ENCODE measurements around the gene MS4A18.

MS4A18 gene

DNA sequence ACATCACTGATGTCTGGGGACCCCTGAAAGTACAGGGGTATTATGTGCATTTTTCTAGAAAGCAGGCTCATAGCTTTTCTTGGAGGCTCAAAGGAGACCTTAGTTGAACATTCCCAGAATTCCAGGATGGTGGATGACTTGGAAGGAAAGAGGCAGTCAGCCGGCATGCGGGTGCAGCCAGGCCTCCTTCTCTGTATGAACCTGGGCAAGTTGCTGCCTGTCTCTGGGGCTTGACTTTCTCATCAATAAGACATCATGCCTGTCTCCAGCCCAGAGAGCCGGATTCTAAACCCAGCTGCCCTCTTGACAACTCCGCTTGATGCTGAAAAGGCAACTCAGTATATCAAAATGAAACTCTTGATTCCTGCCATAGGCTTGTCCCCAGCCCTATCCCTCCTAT is 44.8 kb downstream of the MS4A18 start:
- DNase-seq, result no peak

- DNase-seq, result no peak
Observed at GRCh38 chr11:60769811-60770210, 45.3 kb downstream of the MS4A18 start.

GRCh38 chr11:60771146-60771545 is 46.6 kb downstream of the MS4A18 start:
- DNase-seq, result no peak

DNA sequence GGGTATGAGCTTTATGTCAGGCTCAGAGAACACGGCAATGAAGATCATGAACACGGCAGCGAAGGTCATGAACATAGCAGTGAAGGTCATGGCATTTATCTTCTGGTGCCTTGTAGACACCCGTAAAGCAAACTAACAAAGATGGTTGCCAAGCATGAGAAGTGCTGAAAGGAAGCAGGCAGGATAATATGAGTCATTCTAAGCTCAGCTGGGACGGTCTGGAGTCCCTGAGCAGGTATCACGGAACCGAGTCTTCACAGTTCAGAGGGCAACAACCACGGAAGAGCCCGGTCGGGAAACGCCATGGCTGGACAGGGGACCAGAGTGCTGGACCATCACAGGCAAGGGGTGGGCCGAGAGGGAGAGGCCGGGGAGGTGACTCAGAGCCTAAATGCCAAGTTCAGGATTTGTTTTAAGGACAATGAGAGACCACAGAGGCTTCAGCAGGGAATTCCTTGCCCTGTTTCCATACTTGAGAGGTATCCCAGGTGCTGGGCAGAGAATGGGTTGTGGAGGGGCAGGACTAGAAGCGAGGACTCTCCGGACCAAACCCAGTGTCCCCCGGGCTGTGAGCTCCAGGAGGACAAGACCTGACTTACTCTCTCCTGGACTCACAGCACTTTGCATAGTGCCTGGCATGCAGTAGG is 47.5 kb downstream of the MS4A18 start:
- DNase-seq, result no peak

GRCh38 chr11:60772666-60773065 is 48.1 kb downstream of the MS4A18 start:
- no peak for DNase-seq

- no peak for DNase-seq
Observed at GRCh38 chr11:60774726-60775125, 50.2 kb downstream of the MS4A18 start.

DNA sequence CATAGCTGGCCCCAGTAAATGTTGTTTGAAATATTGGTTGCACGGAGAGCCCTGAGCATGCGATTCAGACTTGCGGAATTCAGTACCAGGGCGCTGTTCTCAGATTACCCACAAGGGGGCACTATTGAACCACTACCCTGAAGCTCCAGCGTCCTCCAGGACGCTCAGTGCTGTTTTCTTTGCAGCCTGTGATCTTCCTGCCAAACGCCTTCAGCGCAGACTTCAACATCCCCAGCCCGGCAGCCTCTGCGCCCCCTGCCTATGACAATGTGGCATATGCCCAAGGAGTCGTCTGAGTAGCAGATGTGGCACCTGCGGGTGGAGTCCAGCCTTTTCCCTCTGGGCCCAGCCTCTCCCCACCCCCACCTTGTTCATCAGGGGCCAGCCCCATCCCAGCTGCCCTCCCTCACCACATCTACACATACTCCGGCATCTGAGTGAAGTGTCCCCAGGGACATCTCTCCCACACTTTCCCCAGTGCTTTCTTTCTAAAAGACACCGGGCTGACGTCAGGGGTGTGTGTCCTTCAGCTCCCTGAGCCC is 51.0 kb downstream of the MS4A18 start:
- peak; percentile 56 for DNase-seq

GRCh38 chr11:60776167-60776566 is 51.6 kb downstream of the MS4A18 start:
- DNase-seq, result no peak

DNA sequence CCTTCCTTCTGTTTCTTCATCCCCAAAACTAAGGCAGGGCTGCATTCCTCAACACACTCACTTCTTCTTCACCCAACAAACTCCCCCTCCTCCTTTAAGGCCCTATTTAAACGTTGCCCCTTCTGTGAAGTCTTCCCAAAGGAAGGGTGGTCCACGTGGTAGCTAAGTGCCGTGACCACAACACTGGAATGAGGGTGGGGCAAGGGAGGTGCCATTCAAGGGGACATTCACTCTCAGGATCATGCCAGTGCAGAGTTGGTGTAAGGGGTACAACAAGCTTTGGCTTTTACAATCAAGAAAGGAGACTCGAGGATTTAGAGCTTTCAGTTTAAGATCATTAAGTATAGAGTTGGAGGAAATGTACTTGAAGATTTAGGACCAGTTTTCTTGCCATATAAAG is 52.6 kb downstream of the MS4A18 start:
- DNase-seq, result no peak

- DNase-seq, result no peak
Observed at GRCh38 chr11:60777572-60777971, 53.1 kb downstream of the MS4A18 start.

GRCh38 chr11:60780065-60780464 is 55.5 kb downstream of the MS4A18 start:
- DNase-seq, result no peak

GRCh38 chr11:60780774-60781173 is 56.3 kb downstream of the MS4A18 start:
- DNase-seq, result no peak

- DNase-seq, result no peak
Observed at GRCh38 chr11:60781286-60781980, 56.9 kb downstream of the MS4A18 start.

DNA sequence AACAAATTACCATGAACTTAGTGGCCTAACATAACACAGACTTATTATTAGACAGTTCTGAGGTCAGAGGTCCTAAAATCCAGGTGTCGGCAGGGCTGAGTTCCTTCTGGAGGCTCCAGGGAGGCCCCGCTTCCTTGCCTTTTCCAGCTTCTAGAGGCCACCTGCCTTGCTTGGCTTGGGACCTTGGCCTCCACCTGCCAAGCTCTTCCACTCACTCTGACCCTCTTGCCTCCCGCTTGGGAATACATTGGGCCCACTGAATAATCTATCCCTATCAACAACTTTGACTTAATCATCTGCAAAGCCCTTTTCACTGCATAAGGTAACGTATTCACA is 57.4 kb downstream of the MS4A18 start:
- DNase-seq, result no peak

DNA sequence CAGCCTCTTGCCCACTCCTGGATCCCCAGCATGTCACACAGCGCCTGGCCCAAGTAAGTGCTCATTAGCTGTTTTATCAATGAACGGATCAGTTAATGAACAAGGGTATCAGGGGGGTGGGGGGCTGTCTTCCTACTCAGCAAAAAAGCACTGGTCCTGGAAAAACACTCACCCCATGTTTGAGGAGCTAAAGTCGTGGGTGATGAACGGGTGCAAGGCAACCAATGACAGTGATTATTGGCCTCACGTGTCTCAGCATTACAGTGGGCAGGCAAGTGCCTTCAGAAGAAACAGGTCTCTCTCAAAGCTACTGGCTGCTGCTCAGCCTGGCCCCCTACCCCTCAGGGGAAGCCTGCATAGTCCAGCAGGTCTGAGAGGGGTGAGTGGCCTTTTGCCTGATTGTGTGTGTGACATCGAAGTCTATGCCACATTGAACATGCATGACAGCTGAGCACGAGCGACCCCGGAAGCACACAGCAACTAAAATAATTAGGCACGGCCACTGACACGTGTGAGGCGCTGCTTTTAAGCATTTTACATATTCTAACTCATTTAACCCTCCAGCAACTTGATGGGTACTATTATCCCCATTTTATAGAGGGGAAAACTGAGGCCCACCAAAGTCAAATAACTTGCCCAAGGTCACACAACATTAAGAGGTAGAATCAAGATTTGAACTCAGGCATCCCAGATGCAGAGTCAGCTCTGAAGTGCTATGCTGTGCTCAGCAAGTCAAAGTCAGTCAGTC is 58.0 kb downstream of the MS4A18 start:
- no peak for DNase-seq

- DNase-seq, result no peak
Observed at GRCh38 chr11:60783141-60783484, 58.6 kb downstream of the MS4A18 start.

GRCh38 chr11:60783911-60784310 is 59.4 kb downstream of the MS4A18 start:
- DNase-seq, result no peak

DNA sequence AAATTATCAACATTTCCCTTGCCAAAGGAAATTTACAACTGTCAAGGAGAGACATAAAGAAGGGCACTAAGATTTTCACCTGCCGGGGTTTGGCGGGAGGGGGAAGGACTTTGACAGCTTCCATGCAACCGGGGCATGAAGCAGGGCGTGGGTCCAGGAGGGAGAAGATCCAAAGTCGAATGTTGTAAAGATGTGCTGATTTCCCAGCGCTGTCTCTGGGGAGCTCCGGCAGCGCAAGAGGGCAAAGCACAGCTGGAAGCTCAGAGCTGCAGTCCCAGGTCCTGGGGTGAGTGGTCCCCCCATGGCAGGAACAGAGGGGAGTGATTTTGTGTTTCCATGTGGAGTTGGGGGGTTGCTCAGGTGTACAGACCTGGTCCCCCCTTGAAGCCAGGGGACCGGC is 60.6 kb downstream of the MS4A18 start, which contains the start of gene MS4A10:
Gene MS4A10 (plus strand): TSS at position 198 of the 400 bp plus-strand sequence. CDS start 5,003 bp downstream, outside the sequence.
- no peak for DNase-seq

DNA sequence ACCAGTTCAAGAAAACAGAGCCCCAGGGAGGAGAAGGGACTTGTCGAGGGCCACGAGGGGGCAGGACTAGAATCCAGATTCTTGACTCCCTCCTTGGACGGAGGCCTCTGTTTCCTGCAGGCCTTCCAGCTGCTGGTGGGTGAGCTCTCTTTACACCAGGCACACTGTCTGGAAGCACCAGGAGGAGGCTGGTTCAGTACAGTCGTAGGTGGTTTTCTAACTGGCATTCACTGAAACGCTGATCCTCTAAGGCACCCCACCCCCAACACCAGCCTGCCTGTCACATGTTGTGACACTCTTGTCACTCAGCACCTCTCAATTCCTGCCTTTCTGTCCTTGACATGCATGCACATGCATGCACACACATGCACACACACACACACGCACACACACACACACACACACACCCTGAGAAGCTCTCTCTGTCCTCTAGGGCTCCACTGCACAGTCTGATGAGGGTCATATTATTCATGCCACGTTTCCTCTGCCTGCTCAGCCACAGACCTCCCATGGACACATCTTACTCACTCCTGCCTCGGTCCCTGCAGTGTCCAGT is 61.4 kb downstream of the MS4A18 start:
- no peak for DNase-seq

GRCh38 chr11:60786811-60787567 is 62.5 kb downstream of the MS4A18 start:
- no peak for DNase-seq

- no peak for DNase-seq
Observed at GRCh38 chr11:60788401-60789125, 64.0 kb downstream of the MS4A18 start.

GRCh38 chr11:60790726-60791125 is 66.2 kb downstream of the MS4A18 start:
- no peak for DNase-seq

Measured in NCI-H510A (cell line).